Inflammatory macrophage treated with lipopolysaccharide for 1 hour (primary cell): ENCODE measurements around the gene CD37.
A peak's percentile ranks its signal among the peaks of the same experiment; 100 is the strongest.

Experiments
- DNase-seq, 2 donors: peaks; one replicate each; pipeline ENCODE4 v3.0.0-alpha.2; 2020 to 2022

The CD37 gene

DNA sequence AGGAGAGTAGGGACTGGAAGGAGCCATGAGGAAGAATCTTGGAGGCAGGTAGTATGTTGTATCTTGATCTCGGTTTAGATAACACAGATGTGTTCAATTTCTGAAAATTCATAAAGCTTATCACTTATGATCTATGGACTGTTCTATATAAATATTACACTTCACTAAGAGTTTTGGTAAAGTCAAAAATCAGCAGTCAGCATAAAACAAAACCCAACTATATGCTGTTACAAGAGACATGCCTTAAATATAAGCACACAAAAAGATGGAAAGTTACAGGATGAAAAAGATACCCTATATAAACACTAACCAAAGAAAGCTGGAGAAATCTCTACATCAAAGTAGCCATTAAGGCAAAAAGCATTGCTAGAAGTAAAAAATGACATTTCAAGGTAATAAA, 48.4 kb downstream of the CD37 start:
- no peak for DNase-seq

DNA sequence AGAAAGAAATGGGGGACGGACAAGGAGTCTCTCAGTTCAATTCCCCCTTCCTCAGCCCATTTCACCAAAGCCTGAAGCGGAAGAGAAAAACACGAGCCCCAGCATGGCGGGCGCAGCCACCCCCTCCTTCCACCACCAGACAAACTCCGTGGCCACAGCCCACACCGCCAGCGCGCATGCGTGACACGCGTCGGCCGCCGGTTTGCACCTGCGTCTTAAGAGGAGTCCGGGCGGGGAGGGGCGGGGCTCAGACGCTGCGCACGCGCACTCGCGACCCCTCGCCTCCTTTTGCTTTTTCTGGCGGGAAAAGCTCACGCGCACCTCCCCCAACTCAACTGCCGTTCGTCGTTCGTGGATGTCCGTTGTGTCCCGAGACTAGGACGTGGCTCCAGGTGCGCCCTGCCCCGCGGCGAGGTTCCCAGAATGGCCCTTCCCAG, 52.7 kb downstream of the CD37 start, which contains the start of gene KASH5:
TSS of gene KASH5 (plus strand) at position 314 of the 437 bp plus-strand sequence. CDS start 2,635 bp downstream, outside the sequence.
- DNase-seq = peak; percentile 72

DNA sequence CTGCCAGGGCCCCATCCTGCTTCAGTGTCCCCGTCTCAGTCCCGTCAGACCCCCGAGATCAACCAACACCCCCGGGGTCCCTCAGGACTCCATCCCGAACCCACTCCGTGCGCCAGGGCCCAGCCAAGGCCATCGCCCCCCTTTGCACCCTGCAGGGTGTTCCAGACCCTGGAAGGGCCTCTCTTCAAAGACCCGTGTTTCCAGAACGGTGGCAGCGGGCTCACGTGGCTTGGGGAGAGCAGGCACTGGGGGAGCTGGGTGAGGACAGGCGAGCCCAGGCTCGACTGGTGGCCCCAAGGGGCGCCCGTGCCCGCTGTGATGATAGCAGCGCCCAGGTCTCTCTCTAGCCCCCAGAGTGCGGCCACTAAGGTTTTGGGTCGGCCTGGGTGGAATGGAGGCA, 54.2 kb downstream of the CD37 start:
- no peak for DNase-seq
